K562 treated with DMSO at 1 percent for 4 hours (cell line): ENCODE data around the gene FRMPD3. TPM values are rescaled to one million over a fixed set of nuclear protein-coding genes. Genes with fewer than 3 reads are reported as not detected.

ENCODE experiments used
- total RNA-seq: library from RNA; unstranded; fragments of 300-600 nt; gene quantifications from 2 replicates; pipeline ENCODE4 v1.2.3, GENCODE V29; 2022; ENCODE audit not compliant: insufficient read depth

Gene FRMPD3
- total RNA-seq, result not detected in 2 replicates

DNA sequence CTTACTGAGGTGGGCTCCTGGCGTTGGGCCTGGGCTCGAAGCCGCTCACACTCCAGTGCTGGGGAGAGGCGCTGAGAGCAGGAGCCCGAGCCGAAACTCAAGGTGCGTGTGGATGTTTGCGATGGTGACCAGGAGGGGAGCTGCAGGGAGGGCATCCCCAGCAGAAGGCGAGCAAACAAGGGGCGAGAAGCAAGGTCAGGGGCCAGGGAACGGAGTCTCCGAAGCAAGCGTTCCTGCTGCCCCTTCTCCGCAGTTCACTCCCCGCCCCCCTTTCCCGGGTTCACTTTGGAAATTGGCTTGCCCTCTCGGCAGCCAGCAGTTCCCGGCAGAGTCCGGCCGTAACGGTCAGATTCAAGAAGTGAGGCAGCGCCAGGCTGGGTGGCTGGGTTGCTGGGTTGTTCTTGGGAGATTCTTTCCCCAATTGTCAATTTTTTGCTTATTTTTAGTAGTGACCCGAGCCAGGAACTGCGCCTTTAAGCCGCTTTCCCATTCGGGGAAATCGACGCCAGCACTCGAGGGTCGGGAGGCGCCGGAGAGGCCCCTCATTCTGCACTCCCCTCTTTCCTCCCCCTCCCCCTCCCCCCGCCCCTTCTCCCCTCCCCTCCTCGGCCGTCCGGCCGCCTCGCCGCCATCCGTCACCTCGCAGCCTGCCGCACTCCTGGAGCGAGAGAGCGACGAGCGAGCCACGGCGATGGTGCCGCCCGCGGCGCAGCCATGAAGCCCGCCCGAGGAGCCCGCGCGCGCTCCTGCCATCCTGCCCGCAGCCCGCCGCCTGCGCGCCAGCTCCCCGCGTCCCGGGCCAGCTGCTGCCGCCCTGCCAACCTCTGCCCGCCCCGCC, at the start of gene FRMPD3:
Gene FRMPD3, plus strand, starts transcription at position 655 of the 838 bp plus-strand sequence. CDS start 76,937 bp downstream, outside the sequence.

Other genes with a start within 250 kb of the FRMPD3 start
- gene NUP62CL, start 243.2 kb upstream of the FRMPD3 start, total RNA-seq, result 20.7 and 31.9 TPM in 2 replicates
- not detected in 2 replicates for gene DNAAF6, start 243.0 kb upstream of the FRMPD3 start, total RNA-seq
- gene PRPS1, start 178.9 kb downstream of the FRMPD3 start, total RNA-seq, result 45.4 and 51.8 TPM in 2 replicates